Measurements from ENCODE around the gene PNPO.
"Not testable (repeated sequence)": the region's sequence is repeated elsewhere in the genome, so short reads cannot be mapped to it uniquely, and the experiment has no call there.

The PNPO gene

DNA sequence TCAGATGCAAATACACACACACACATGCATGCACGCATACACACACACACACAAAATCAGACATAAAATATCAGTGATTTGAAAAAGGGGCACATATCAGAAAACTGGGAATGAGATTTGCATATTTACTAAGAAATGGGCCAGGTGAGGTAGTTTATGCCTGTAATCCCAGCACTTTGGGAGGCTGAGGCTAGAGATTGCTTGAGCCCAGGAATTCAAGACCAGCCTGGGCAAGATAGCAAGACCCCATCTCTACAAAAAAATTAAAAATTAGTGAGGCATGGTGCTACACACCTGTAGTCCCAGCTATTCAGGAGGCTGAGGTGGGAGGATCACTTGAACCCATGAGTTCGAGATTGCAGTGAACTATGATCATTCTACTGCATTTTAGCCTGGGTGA is 22.4 kb upstream of the PNPO start:
- DNase-seq = no peak

DNA sequence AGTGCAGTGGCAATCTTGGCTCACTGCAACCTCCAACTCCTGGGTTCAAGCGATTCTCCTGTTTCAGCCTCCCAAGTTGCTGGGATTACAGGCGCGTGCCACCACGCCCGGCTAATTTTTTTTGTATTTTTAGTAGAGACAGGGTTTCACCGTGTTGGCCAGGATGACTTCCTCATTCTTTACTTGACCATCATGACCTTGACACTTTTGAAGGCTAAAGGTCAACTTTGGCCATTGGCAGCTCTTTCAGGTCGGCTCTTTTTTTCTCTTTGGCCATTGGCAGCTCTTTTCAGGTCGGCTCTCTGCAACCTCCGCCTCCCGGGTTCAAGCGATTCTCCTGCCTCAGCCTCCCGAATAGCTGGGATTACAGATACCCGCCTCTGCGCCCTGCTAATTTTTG is 21.5 kb upstream of the PNPO start:
- DNase-seq = not testable (repeated sequence)

DNA sequence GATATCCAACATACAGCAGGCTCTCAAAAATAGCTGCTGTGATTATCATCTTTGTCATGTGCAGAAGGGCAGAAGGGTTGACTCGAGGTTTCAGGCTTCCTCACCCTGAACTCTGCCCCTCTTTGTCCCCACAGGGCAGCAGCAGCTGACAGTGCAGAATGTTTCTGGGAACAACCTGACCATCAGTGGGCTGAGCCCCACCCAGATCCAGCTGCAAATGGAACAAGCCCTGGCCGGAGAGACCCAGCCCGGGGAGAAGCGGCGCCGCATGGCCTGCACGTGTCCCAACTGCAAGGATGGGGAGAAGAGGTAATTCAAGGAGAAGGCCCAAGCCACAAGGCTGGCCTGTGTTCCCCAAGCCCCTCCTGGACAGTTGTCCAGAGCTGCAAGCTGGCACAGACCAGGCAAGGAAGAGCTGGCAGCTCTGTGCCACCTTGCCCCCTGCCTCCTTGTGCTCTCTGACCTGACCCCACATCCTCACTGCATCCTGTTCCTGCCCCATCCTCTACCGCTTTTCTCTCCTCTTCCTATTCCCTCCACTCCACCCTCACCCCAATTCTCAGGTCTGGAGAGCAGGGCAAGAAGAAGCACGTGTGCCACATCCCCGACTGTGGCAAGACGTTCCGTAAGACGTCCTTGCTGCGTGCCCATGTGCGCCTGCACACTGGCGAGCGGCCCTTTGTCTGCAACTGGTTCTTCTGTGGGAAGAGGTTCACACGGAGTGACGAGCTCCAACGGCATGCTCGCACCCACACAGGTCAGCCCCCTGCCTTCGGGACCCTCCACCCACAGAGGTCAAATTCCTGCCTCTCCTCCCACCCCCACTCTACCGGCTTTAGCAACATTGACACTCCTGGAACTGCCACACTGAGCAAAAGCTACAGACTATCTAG is 16.3 kb upstream of the PNPO start:
- DNase-seq = no peak

DNA sequence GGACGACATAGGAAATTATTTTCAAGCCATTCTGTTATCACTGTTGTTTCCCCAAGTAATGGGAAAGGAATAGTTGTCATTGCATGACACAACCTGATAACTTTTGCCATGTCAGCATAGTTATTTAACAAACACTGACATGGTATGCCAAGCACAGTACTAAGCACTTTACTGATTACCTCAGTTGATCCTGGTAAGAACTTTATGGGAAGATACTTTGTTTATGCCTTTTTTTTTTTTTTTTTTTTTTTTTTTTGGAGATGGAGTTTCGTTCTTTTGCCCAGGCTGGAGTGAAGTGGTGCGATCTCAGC is 15.7 kb upstream of the PNPO start:
- DNase-seq = no peak

DNA sequence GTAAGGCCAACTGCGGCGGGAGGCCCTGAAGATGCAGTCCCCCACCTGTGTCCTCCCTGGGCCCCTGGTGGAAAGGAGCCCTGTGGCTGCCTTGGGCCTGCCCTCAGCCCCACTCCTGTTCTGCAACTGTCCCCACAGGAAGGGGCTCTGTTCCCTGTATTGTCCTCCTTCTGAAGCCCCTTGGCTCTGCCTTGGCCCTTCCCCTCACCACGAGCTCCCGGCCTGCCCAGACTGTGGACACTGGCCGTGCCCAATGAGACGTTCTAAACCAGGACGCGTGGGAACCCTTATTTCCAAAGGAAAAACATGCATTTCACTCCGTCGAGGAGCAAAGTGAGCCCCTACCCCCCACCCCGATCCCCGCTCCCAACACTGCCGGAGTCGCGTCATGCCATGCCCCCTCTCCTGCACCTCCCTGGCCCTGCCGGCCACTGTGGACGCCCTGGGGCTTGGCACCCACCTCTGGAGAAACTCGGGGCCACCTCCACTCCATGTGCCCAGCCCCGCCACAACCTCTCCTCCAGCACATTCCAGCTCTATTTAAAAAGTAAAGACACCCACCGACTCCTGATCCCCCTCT is 13.5 kb upstream of the PNPO start:
- no peak for DNase-seq

DNA sequence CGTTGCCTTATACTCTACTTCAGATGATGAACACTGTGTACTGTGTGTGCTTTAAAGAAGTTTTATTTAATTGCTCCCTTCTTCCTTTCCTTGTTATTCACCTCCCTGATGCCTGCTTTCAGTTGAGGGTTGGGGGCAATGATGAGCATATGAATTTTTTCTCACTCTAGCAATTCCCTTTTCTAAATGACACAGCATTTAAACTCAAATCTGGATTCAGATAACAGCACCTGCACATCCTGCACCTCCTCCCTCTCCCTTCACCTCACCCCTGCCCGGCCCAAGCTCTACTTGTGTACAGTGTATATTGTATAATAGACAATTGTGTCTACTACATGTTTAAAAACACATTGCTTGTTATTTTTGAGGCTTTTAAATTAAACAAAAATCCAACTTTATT is 13.0 kb upstream of the PNPO start:
- DNase-seq = no peak

DNA sequence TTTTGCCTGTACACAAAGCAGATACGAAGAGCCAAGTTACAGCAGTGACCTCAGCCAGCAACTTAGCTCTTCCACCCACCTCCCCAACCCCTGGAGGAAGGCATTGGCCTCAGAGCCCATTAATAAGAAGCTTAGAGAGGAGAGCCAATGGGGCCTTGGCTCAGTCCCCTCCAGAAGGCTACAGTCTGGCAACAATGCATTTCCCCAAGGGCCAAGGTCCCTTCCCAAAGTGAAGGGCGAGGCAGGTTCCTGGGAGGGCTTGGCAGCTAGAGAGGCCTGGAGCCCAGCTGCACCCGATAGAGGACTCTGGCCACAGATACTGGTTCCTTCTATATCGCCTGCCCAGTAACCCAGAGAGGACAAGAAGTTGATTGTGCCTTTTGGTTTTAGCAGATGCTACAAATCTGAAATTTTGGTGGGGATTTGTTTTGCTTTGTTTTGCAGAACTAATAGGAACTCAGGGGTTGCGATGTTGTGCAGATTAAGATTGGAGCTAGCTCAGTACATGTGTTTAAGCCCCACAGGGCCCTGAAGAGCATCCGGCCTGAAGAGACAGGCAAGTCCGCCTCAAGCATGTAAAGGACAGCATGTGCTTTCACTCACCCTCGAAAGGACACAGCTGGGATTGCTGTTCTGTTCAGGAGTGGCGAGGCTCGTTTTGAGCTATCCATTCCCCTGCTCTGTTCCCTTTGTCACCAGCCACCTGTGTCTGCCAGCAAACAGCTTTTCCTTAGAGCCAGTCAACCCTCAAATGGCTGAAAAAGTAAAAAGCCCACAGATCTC is 12.0 kb upstream of the PNPO start:
- no peak for DNase-seq

DNA sequence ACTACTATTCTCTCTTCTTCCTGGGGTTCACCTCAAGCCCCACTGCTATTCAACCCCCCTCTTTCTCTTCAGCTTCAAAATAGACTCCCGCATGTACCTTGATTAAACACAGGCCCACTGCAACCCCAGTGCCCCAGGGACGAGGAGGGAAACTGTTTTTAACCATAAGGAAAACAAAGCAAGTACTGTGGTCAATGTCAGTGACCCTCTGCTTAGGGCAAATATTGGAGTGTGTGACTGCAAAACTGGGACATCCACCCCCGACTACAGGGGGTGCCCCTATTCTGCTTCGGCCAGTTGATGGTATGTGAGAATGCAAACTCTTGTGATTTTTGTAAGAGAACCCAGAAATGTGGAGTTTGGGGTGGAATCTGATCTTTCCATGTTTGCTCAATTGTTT is 9.5 kb upstream of the PNPO start:
- no peak for DNase-seq

DNA sequence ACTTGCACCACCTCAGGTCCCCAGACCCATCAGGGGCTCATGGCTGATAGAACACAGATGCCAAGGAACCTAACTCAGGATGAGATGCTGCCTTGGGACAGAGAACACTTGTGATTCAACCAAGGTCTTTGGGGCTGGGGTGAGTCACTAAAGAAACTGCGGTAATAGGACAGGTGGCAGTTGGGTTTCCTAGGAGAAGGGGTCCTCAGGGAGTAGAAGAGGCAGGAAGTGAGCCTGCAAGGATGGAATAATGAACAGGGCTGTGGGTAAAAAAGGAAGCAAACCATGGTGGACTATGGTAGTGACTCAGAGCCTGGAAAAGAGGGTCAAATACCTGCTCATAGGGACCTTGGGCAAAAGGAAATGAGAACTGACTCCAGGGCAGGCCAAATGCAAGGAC is 6.5 kb upstream of the PNPO start:
- no peak for DNase-seq

DNA sequence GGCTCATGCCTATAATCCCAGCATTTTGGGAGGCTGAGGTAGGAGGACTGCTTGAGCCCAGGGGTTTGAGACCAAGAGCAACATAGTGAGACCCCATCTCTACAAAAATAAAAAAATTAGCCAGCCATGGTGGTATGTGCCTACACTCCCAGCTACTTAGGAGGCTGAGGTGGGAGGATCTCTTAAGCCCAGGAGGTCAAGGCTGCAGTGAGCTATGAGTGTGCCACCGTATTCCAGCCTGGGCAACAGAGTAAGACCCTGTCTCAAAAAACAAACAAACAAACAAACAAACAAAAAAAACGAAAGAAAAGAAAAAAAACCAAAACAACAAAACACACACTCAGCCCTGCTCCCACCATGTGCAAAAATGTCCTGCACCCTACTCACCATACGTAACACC is 5.9 kb upstream of the PNPO start:
- not testable (repeated sequence) for DNase-seq

DNA sequence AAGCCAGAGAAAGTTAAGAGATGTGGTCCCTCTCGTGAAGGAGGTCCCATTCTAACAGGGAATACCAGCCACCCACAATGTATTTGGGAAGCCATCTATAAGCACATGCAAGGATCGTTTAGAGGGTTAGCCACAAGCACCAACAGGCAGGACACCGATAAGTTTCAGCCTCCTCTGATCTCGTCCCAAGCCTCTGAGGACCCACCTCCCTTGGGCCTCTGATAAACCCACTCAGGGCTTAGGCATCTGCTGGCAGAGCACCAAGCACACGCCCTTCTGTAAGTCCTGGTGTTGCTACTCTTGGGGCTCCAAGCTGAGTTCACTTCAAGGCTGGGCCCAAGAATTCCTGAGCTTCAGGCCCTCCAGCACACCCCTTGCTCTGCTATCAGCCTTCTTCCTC is 5.4 kb upstream of the PNPO start:
- DNase-seq = no peak

DNA sequence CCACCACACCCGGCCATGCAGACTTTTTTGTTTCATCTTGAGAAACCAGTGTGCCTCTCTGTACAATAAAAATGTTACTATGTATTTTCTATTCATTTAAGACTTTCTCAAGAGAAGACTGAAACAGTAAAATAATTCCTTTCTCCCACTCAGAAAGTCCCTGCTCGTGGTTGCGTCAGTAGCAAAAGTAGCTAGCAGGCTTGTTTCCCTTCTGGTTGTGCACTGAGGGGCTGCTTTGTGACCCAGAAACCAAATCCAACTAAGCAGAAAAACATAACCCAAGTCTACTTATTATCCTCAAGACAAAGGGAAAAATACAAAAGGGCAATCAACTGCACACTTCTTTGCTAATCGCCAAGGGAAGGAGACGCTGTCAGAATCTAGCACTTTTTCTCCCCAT is 3.4 kb upstream of the PNPO start:
- DNase-seq = peak; percentile 70

DNA sequence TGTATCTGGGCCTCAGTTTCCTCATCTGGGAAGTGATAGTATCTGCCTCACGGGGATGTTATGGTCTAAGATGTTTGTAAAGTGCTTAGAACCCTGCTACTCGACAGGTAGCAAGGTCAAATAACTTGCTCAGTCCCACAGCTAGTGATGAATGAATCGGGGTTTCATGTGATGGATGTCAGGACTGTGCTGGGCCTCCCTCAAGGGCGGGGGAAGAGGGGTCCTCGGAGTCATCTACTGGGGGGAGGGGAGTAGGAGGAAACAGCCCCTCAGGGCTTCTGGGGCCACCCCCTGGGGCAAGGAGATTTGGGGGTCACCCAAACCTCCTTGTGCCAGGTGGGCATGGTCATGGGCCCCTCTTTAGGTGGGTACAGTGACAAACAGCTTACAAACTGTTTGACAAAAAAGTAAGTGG is 732 bp downstream of the PNPO start:
- DNase-seq = no peak

DNA sequence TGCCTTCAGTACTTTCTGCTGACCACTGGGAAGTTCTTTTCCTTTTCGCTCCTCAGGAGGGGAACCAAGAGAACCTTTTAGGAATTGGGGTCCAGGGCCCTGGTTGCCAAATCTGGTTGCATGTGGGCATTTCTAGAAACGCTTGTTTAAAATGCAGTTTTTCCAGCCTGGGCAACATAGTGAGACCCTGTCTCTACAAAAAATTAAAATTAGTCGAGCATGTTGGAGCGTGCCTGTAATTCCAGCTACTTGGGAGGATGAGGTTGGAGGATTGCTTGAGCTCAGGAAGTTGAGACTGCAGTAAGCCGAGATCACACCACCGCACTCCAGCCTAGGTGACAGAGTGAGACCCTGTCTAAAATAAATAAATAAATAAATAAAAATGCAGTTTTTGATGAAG is 1.2 kb downstream of the PNPO start:
- no peak for DNase-seq

DNA sequence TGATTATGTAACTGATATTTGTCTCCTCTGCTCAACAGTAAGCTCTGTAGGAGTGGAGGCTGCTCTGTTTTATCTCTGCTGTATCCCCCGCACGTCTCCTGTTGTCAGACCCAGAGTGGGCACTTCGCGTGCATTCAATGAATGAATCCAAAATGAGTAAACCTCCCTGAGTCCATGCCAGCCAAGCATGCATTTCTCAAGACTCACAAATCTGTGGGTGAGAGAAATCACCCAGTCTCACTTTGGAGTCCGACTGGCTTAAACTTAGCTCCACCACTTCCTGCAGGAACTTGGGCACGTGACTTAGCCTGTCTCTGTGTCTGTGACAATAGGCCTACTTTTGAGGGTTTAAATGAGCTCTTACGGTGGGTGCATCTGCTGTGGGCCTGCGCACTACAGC is 3.7 kb downstream of the PNPO start:
- DNase-seq = no peak

DNA sequence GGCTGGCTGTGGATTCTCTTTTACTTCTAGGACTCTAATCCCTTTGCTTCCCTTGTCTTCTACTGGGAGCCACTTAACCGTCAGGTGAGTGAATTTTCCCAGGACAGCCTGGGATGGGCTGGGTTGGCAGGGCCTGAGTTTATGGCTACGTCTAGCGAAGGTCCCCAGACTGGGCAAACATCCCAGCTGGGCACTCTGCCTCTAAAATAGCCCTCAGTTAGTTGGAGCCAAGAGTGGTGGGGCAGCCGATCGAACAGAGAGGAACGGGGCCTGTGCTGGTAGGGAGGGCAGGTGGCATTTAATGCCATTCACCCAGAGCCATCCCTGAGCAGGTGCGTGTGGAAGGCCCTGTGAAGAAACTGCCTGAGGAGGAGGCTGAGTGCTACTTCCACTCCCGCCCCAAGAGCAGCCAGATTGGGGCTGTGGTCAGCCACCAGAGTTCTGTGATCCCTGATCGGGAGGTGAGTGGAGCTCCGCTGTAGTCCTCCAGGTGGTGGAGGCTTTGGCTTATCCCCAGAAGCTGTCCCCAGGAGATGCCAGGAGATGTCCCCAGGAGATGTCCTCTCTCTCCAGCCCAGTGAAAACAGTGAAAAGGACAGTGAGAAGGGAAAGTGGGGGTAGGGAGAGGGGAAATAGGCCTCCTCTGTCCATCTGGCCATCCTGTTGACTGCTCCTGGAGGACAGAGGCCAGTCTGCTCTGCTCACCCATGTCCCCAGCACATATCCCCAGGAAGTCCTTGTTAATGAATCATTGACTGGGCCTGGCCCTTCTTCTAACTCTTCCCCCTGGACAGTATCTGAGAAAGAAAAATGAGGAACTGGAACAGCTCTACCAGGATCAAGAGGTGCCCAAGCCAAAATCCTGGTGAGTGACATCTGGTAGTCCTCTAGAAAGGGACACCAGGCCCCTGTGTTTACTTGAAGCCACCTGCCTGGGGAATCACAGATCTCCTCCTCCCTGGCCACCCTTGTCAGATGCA is 4.4 kb downstream of the PNPO start:
- no peak for DNase-seq

DNA sequence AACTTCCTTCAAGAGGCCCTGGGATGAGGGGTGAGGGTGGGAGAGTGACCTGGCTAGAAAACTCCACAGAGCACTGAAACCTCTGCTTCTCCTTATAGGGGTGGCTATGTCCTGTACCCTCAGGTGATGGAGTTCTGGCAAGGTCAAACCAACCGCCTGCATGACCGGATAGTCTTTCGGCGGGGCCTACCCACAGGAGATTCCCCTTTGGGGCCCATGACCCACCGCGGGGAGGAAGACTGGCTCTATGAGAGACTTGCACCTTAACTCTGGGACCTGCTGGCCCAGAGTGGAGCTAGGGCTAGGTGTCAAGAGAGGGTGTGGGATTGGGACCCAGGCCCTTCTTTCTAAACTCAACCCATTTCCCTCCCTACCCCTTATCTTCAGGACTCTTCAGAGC is 5.1 kb downstream of the PNPO start:
- no peak for DNase-seq

DNA sequence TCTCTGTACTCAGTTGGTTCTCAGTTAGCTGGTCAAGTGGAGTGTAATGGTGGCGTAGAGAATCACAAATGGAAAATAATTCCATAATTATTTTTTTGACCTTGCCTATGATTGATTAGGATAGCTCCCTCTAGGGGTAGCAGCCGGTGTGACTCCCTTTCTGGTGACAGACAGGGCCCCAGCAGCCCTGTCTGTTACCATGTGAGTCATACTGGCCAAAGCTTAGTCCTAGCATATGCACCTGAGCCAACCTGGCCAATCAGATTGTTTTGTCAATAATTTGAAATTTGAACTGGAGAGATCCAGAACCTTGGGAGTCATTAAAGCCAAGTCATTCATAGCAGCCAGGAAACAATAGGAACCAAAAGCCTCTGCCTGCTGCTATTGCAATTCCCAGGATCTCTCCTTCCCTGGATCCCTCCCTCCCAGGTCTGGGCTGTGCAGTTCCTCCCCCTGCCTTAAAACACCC is 5.6 kb downstream of the PNPO start:
- DNase-seq = peak; percentile 79

DNA sequence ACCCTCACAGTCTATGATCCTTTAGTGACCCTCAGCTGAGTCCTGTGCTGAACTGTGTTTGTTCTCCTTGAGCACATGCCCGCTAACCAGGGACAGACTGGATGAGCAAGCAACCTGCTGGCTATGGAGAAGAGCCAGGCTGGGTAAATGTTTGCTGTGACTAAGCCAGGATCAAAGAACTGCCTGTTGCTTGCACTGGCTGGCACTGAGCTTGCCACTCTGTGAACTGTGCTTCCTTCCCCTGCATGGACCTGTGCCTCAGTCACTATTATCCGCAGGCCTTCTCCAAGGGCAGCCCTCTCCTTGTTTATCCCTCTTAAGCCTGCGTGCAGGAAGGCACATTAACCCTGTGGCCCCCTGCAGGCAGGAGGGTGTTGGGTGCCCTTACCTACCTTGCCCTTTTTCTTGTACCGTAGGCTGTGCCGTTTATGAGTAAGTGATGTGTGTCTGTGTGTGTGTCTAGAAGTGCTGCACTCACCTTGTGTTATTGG is 7.4 kb downstream of the PNPO start:
- no peak for DNase-seq

DNA sequence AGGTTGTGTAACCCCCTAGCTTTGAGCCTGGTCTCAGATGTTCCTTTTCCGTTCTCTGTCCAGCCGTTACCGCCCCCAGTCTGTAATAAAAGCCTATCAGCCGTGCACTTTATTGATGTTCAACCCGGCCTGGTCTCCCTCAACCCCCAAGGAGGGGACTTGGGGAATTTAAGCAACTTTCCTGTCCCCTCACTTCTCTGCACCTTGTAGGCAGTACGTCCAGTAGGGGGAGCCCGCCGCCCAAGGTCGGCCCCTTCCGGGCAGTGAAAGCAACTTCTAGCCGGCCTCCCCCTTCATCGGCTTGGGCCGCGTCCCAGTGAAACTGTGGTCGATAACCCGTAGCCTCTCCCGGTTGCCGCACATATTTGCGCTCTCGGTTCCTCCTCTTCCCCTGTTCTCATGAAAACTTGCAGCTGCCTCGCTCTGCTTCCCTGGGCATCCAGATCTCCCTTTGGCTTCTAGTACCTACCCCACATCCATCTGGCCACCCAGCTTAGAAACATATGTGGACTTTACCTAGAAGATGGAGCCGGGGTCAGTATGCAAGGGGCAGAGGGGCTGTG is 7.9 kb downstream of the PNPO start:
- DNase-seq = peak; percentile 89

DNA sequence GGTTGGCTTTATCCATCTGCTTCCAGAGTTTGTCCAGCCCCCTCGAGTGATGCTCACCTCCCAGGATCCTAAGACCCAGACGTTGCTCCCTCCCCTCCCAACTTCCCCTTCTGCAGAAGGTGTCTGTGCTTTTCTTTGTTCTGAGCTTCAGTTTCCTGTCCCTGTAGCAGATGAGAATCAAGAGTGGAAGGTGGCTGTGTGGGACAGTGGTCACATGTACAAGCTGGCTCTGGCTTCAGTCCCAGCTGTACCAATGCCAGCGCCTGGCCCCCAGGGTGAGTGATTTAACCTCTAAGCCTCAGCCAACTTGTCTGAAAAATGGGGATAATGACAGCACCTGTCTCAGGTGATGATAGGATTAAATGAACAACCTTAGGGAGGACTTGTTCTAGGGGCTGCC is 8.6 kb downstream of the PNPO start:
- DNase-seq = no peak

DNA sequence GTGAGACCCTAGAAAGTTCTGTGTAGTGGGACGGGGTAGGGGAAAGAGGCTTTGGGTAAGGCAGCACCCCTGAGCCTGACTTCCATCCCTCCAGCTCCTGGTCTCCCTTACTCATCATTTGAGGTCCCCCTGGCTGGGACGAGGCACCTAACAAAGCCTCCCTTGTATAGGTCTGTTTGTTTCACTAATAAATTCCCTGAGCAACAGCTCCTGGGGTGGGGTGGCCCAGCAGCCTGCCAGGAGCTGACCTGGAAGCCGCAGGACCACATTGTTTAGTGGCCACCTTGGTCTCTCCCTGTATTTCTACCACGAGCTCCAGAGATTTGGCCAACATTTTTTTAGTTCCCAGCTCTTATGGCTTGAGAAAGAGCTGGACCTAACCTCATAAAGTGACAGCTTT is 9.1 kb downstream of the PNPO start:
- no peak for DNase-seq
